AG04449 (cell line): ENCODE data around the gene RSPRY1.

ENCODE experiments used
- CTCF ChIA-PET: fragments of 350-600 bp; formaldehyde crosslinking; extraction: SDS; loops from one replicate; lab custom pipeline; 2021; ENCODE audit warnings: antibody characterized with exemption; lab: Yijun Ruan, JAX
- POLR2A ChIA-PET: fragments of 400-600, 350-600 bp; formaldehyde crosslinking; extraction: SDS; loops from one replicate; lab custom pipeline; 2020; ENCODE audit warnings: antibody characterized with exemption, inconsistent platforms; lab: Yijun Ruan, JAX
- DNase-seq: peaks from one replicate; pipeline ENCODE4 v3.0.0-alpha.2; 2010; ENCODE audit warnings: low read depth, low spot score
- H3K4me3 ChIP-seq: 2 replicates; pipeline ENCODE4 v1.5.1; 2011; ENCODE audit warnings: low read depth, mild to moderate bottlenecking, control low read depth, low read length
- CTCF ChIP-seq: IDR thresholded peaks from one replicate; pipeline ENCODE4 v1.5.1; 2011; ENCODE audit warnings: mild to moderate bottlenecking, moderate library complexity, low read length, control low read depth, inconsistent platforms; ENCODE audit not compliant: insufficient read depth; ENCODE audit errors: missing control alignments

RSPRY1 gene

DNA sequence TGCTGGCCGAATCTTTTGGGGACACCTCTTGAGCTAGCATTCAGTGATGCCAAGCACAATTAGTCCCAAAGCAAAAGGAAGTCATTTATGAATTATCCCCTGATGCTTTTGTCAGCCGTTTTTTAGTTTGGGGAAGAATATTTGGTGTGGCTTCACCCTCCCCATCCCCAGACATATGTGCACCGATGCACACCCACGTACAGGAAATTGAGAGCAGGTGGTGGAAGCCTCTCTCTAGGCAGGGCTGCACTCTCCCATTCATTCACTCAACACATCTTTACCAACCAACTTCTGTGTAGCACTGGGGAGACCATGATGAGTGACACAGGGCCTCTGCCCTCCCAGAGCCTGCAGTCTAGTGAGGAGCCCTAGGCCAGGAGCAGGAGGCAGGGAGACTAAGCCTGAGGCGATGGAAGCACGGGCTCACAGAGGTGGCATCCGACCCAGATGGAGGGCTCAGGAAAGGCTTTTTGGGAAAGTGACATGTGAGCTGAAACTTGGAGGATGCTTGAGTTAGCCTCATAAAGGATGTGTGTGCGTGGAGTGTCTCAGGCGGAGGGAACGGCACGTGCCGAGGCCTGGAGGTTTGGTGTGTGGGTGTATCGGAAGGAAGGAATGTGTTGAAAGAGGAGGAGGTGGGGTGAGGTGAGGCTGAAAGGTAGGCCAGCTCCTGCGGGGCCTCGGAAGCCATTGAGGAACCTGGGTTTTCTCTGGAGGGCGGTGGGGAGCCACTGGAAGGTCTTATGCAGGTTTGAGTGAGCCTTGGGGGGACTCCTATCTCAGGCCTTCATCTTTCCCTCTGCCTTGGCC is 44.1 kb upstream of the RSPRY1 start:
- no peak overlapping the region for H3K4me3 ChIP-seq
- ChIA-PET POLR2A (no interaction called here), CTCF (interaction anchor here (0.6 to 2.4 kb wide), 5 partner anchors 10 to 49 kb away, joined by 3 to 11 read pairs (median 3); partner anchors contain the start of gene CPNE2)
- TF ChIP-seq CTCF: no peak
- DNase-seq: no peak

- DNase-seq: no peak
- ChIA-PET CTCF (interaction anchor here (1.0 to 2.4 kb wide), 3 partner anchors 8 to 39 kb away, joined by 3 to 8 read pairs (median 3); no protein-coding TSS in a partner anchor), POLR2A (no interaction called here)
- H3K4me3 ChIP-seq: no peak overlapping the region
- TF ChIP-seq CTCF: no peak
These were observed 42.8 kb upstream of the RSPRY1 start for GRCh38 chr16:57143149-57143921.

- CTCF ChIA-PET: interaction anchor here (0.5 to 1.4 kb wide), 3 partner anchors 12 to 43 kb away, joined by 3 to 4 read pairs (median 3); partner anchors contain the start of genes PSME3IP1 and RSPRY1
- TF ChIP-seq CTCF: no peak
- POLR2A ChIA-PET: no interaction called here
- H3K4me3 ChIP-seq: no peak overlapping the region
- no peak for DNase-seq
These were observed 42.1 kb upstream of the RSPRY1 start for GRCh38 chr16:57144027-57144426.

- ChIA-PET POLR2A (no interaction called here), CTCF (interaction anchor here (0.8 to 1.4 kb wide), 4 partner anchors 11 to 62 kb away, joined by 3 to 4 read pairs (median 4); no protein-coding TSS in a partner anchor)
- H3K4me3 ChIP-seq: no peak overlapping the region
- no peak for DNase-seq
- TF ChIP-seq CTCF: no peak
These were observed 40.8 kb upstream of the RSPRY1 start for GRCh38 chr16:57145046-57146021.

DNA sequence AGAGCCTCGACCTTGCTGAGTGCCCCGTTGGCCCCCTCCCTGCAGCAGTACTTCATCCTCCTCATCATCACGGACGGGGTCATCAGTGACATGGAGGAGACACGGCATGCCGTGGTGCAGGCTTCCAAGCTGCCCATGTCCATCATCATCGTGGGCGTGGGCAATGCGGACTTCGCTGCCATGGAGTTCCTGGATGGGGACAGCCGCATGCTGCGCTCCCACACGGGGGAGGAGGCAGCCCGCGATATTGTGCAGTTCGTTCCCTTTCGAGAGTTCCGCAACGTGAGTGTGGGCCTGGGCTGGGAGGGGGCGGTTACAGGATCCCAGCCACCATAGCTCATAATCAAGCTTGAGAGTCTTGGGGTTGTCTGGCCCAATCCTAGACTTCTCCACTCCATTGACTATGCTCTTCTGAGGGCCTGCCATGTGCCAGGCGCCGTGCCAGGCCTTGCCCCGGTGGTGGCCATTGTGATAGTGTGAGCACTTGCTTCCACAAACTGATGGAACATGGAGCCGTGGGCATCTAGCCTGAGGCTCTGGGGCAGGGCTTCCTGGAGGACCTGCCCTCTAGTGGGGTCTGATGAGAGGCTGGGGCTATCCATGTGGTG is 40.0 kb upstream of the RSPRY1 start:
- CTCF ChIA-PET: no interaction called here

More for the DNA sequence above, 40.0 kb upstream of the RSPRY1 start:
- no peak for DNase-seq
- POLR2A ChIA-PET: no interaction called here
- TF ChIP-seq CTCF: no peak
- H3K4me3 ChIP-seq: no peak overlapping the region
